Right lung (tissue), 5 donors: ENCODE measurements around the gene SRC. TPM values are rescaled to one million over a fixed set of nuclear protein-coding genes. Genes with fewer than 3 reads are reported as not detected.

ENCODE experiments used
- DNase-seq, 2 donors: peaks; one replicate each; pipeline ENCODE4 v3.0.0-alpha.2; 2013
- polyA plus RNA-seq, 5 donors: library from polyadenylated mRNA; unstranded; fragments of 120-200 nt; gene quantifications; one replicate each; pipeline versions ENCODE4 v1.2.1 to v1.2.3, GENCODE V29; 2013; ENCODE audit warnings: inconsistent platforms in 1 of 5, low replicate concordance in 1 of 5; ENCODE audit not compliant: insufficient read length in 5 of 5, insufficient read depth in 1 of 5

SRC gene
- polyA plus RNA-seq, 5 donors: 57.2 to 89.4 (median 72.2) TPM

- no peak for DNase-seq
These were observed 3.9 kb downstream of the SRC start for GRCh38 chr20:37349517-37350491.

GRCh38 chr20:37350649-37351574 lies 5.0 kb downstream of the SRC start:
- DNase-seq: no peak

GRCh38 chr20:37351689-37352607 lies 6.0 kb downstream of the SRC start:
- no peak for DNase-seq

- no peak for DNase-seq
These were observed 6.7 kb downstream of the SRC start for GRCh38 chr20:37352608-37352980.

- DNase-seq: no peak
These were observed 7.4 kb downstream of the SRC start for GRCh38 chr20:37353285-37353849.

GRCh38 chr20:37354210-37355195 lies 8.6 kb downstream of the SRC start:
- DNase-seq: no peak

- DNase-seq: no peak
These were observed 9.6 kb downstream of the SRC start for GRCh38 chr20:37355252-37356180.

- no peak for DNase-seq
These were observed 10.4 kb downstream of the SRC start for GRCh38 chr20:37356387-37356786.

- DNase-seq: no peak
These were observed 11.0 kb downstream of the SRC start for GRCh38 chr20:37356961-37357371.

GRCh38 chr20:37357481-37358365 lies 11.8 kb downstream of the SRC start:
- DNase-seq: no peak

- DNase-seq: no peak
These were observed 12.6 kb downstream of the SRC start for GRCh38 chr20:37358366-37359150.

- no peak for DNase-seq
These were observed 13.4 kb downstream of the SRC start for GRCh38 chr20:37359331-37359730.

- DNase-seq: no peak
These were observed 13.9 kb downstream of the SRC start for GRCh38 chr20:37359836-37360235.

GRCh38 chr20:37360391-37361115 lies 14.6 kb downstream of the SRC start:
- no peak for DNase-seq

GRCh38 chr20:37361336-37361735 lies 15.4 kb downstream of the SRC start:
- DNase-seq: no peak

- DNase-seq: no peak
These were observed 16.4 kb downstream of the SRC start for GRCh38 chr20:37362231-37362792.
